ENCODE results near the gene CDC123.

DNA sequence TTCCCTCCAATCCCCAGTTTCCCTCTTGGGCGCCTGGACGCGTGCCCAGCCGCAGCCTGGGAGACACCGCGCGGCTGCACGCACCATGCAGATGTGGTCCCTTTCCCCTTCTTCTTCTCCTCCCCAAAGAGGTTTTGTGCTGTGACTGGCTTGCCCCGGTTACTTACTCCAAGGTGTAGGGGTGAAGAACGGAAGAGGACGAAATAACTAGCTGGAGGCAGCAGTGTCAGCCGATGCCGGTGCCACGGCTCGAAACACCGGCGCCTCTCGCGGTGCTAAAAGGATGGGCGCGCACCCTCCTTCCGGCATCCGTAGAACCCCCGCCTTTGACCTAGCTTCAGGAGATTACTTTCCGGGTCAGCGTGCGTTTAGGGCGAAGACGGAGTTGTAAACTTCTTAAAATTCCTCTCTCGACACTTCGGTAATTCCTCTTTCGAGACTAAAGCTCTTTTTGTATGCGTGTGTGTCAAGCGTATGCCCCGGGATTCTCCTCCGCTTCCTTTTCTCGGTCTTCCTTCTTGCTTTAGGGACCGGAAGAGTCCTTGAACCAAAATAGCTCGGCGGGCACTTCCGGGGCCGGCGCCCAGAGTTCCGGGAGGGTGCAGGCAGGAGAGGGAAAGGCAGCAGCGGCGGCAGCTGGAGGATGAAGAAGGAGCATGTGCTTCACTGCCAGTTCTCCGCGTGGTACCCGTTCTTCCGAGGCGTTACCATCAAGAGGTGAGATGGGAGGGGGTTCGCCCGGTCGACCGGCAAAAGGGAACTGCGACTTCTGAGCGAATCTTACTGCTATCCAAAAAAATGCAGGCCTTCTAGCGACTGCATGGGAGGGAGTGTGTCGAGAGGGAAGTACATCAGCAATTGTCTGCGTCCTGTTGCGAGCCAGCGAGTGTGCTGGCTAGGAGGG lies at the start of gene CDC123, which contains the start of gene NUDT5:
- TF ChIP-seq, protein P1, sequence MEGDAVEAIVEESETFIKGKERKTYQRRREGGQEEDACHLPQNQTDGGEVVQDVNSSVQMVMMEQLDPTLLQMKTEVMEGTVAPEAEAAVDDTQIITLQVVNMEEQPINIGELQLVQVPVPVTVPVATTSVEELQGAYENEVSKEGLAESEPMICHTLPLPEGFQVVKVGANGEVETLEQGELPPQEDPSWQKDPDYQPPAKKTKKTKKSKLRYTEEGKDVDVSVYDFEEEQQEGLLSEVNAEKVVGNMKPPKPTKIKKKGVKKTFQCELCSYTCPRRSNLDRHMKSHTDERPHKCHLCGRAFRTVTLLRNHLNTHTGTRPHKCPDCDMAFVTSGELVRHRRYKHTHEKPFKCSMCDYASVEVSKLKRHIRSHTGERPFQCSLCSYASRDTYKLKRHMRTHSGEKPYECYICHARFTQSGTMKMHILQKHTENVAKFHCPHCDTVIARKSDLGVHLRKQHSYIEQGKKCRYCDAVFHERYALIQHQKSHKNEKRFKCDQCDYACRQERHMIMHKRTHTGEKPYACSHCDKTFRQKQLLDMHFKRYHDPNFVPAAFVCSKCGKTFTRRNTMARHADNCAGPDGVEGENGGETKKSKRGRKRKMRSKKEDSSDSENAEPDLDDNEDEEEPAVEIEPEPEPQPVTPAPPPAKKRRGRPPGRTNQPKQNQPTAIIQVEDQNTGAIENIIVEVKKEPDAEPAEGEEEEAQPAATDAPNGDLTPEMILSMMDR (conservative IDR thresholded peaks at IDR 0.05; ENCODE audit: low read depth, low read length): no peak
- TF ChIP-seq EZH2 (IDR thresholded peaks at IDR 0.05; ENCODE audit: low read length, unreplicated experiment): no peak
- no peak for TF ChIP-seq EZH2phosphoT487 (IDR thresholded peaks at IDR 0.05; ENCODE audit: borderline replicate concordance, low read length)
